Hematopoietic multipotent progenitor cell treated with erythropoietin and hydrocortisone succinate and interleukin-3 and kit ligand, for 17 days (in vitro differentiated cells): Measurements from ENCODE around the gene SIM1.
"Not testable (repeated sequence)": the region's sequence is repeated elsewhere in the genome, so short reads cannot be mapped to it uniquely, and the experiment has no call there.

ENCODE experiments used
- DNase-seq: peaks from one replicate; pipeline ENCODE4 v3.0.0-alpha.2; 2015; ENCODE audit warnings: low spot score

Gene SIM1

DNA sequence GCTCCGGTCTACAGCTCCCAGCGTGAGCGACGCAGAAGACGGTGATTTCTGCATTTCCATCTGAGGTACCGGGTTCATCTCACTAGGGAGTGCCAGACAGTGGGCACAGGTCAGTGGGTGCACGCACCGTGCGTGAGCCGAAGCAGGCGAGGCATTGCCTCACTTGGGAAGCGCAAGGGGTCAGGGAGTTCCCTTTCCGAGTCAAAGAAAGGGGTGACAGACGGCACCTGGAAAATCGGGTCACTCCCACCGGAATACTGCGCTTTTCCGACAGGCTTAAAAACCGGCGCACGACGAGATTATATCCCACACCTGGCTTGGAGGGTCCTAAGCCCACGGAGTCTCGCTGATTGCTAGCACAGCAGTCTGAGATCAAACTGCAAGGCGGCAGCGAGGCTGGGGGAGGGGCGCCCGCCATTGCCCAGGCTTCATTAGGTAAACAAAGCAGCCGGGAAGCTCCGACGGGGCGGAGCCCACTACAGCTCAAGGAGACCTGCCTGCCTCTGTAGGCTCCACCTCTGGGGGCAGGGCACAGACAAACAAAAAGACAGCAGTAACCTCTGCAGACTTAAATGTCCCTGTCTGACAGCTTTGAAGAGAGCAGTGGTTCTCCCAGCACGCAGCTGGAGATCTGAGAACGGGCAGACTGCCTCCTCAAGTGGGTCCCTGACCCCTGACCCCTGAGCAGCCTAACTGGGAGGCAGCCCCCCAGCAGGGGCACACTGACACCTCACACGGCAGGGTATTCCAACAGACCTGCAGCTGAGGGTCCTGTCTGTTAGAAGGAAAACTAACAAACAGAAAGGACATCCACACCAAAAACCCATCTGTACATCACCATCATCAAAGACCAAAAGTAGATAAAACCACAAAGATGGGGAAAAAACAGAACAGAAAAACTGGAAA lies 109.7 kb downstream of the SIM1 start:
- DNase-seq = not testable (repeated sequence)

GRCh38 chr6:100353276-100354015 lies 111.3 kb downstream of the SIM1 start:
- no peak for DNase-seq

DNA sequence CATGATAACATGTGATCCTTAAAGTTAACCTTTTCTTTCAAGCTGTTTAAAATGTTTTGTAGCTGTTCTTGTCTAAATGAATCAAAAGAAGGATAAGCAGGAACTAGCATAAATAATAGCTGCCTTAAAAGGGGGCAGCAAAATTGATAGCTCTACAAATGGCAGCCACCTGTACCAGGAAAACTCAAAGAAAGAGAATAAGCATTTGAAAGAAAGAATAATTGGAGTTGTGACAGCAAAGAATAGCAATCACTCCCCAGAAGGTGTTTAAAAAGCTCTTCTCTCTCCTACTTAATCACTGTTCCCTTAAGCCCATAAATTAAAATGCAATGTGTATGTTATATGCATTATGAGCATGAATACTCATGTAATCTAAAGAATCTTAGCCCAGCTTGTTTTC lies 114.6 kb downstream of the SIM1 start:
- no peak for DNase-seq

GRCh38 chr6:100349366-100349765 lies 115.4 kb downstream of the SIM1 start:
- DNase-seq = no peak

DNA sequence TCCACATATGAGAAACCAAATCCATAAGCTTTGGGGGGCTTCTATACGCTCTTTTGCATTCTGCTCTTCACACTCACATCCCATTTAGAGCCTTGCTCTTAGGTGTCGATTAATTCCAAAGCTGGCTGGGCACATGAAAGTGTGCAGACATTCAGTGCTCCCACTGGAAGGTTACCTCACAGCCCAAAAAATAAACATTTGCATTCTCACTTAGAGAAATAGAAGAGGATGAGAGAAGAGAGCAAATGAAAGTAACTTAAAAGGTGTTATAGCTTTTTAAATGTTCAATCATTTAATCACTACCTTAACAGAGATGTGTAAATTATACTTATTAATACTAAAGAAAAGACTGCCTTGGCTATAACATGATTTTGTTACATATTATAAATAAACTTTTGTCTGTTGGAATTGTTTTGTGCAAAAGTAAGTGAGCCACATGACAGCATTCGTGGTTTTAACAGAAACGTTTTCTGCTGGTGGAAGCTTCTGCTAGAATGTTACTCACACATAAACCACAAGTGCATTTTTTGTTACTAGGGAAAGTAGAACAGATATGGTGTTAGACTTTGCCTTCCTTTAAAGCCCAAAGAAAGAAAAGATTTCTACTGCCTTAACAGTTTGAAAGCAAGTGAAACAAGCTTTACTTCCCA lies 116.7 kb downstream of the SIM1 start:
- DNase-seq = no peak

DNA sequence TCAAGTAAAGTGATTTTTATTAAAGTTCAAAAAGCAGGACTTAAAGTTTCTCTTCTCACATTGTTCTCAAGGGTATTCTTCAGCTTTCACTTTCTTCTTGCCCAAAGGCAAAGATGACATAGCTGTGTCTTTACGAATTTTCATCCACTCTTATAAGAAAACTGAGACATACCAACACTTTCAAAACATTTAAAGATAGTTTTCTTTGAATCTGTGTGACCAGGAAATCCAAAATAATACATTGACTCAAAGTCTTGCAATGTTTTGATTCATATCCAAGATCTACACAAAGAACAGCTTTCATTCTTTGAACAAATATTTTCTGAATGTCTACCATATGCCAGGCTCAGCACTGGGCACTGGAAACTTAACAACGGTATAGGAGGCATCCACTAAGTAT lies 117.9 kb downstream of the SIM1 start:
- DNase-seq = no peak

DNA sequence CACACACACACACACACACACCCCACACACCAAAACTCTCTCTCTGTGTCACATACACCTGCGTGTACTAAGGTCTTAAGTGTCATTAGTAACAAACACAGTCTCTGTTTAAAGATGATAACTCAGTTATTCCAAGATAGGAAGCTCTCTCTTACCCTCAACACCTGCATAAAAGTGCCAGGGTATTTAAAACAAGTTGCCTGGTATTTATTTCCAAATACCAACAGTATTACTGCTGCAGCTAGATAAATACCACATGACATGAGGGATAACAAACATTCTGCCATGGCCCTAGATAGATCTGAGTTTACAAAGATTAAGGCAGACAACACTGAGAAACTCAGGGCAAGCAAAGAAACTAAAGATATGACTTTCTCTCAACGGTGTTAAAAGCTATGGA lies 118.5 kb downstream of the SIM1 start:
- DNase-seq = no peak

DNA sequence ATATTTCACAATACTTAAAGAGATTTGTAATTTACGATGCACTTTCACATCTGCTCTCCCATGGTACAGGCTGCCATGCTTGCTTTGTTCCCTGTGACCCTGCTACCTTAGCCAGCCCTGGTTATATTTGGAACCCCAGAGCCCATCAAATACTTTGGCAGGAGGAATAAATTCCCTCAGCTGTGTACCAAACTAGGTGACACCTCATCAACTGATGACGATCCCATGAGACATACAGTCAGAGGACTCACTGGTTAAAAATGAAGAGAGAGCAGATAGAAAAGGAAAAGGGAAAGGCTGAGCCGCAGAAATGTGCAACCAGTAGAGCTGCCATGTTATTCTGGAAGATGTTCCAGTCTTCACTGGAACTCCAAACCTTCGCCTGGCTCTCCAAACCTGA lies 120.0 kb downstream of the SIM1 start:
- DNase-seq = no peak

DNA sequence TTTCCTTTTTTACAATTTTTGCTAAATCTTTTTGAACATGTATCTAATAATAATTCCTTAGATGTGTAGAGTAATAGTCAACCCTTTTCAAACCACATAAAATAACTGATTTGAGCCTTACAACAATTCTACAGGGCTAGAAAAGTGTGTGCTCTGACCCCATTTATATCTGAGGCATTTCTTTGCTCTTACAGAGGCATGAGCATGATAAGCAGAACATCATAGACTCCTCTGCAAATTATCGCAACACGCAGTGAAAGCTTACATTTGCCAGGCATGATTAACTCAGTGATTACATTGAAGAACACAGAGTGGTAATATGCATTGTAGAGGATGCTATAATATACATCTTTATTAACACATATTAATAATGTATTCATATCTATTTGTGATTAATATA lies 120.4 kb downstream of the SIM1 start:
- no peak for DNase-seq

- DNase-seq = no peak
Measured at GRCh38 chr6:100343316-100344077, 121.2 kb downstream of the SIM1 start.

GRCh38 chr6:100342830-100343229 lies 121.9 kb downstream of the SIM1 start:
- no peak for DNase-seq

DNA sequence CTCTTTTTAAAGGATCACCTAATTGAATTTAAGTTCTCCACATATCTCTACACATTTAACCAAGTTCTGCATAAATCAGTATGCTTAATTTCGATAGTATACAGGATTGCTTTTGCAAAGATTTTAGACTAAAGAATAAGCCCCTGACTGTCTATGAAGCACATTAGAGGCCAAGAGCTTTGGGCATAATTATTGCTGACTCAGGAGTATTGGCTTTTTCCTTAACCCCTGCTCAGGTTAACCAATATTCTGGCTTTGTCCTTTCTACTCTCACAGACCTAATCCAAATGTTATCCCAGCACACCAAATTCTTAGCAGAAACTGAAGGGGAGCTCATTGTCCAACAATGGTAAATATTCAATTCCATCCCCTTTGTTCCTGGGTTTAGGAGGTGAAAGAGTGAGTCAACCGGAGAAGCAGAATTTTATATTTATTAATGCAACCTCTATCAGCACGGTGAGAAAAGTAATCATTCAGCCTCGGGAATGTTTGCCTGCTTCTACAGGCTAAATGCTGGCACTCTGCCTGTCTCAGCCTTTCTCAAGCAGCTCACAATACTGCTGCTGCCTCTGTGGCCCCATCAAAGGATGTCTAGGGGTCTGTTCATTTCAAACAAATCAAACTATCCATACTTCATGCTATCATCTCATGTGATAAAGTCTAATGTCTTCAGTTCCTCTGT lies 125.0 kb downstream of the SIM1 start:
- DNase-seq = no peak

DNA sequence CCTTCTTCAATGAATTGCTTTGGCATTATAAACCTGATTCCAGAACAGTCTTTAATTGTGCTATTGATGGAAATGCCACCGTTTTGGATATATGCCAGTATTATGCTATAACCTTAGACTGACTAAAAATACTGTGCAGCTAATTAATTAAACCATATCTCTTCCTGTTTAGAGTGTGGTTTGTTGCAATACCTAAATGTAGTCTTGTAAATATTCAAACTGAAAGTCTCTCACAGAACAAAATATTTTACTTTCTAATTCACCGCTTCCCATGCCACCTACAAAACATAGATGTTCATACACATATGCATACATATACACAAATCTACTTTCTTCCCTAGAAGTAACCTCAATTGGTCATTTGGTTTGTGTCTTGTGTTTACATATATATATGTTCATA lies 126.6 kb downstream of the SIM1 start:
- DNase-seq = no peak

DNA sequence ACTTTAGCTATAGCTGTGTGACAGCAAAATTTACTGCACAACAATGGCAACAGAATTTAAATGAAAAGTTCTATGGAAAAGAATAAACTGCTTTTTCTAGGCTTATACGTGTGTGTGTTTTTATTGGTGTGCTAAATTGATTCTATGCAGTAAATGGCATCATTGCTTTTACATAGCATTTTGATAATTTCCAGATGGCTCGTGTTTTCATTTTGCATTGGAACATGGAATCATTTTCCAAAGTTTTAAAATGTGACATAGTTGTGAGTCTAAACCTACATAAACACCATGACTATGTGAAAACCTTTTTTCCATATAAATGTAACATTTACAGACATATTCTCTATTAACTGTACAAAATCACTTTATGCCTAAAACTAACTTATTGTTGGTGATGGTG lies 127.8 kb downstream of the SIM1 start:
- DNase-seq = no peak

DNA sequence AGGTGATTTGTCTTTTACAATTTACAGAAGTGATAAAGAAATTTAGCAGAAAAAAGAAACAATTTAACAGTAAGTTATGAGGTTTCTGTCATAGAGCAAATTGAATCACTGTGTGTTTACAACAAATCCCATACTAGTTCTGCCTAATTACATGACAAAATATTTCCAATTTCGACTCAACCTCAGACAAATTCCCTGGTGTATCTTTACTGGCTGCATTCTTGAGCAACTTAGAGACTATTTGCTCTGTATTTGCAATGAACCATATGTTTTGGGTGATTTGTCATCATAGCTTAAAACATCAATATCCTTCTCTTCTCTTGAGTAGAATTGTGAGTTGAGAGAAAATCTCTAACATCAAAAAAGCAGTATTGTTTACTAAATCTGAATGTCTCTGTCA lies 128.7 kb downstream of the SIM1 start:
- DNase-seq = no peak
